A172 (cell line): Measurements from ENCODE around the gene SNAPIN. TPM values are rescaled to one million over a fixed set of nuclear protein-coding genes. Genes with fewer than 3 reads are reported as not detected.
"Not testable (repeated sequence)": the region's sequence is repeated elsewhere in the genome, so short reads cannot be mapped to it uniquely, and the experiment has no call there.

Source experiments
- DNase-seq: peaks from one replicate; pipeline ENCODE4 v3.0.0-alpha.2; 2015; ENCODE audit warnings: low spot score
- total RNA-seq: library from RNA; depleted of rRNA; stranded (reverse); fragments of >200 nt; shearing (Covaris generic); gene quantifications from 2 replicates; pipeline ENCODE4 v1.2.3, GENCODE V29; 2014

SNAPIN gene
- total RNA-seq, 1 experiment from 2014 or later = 150 TPM

DNA sequence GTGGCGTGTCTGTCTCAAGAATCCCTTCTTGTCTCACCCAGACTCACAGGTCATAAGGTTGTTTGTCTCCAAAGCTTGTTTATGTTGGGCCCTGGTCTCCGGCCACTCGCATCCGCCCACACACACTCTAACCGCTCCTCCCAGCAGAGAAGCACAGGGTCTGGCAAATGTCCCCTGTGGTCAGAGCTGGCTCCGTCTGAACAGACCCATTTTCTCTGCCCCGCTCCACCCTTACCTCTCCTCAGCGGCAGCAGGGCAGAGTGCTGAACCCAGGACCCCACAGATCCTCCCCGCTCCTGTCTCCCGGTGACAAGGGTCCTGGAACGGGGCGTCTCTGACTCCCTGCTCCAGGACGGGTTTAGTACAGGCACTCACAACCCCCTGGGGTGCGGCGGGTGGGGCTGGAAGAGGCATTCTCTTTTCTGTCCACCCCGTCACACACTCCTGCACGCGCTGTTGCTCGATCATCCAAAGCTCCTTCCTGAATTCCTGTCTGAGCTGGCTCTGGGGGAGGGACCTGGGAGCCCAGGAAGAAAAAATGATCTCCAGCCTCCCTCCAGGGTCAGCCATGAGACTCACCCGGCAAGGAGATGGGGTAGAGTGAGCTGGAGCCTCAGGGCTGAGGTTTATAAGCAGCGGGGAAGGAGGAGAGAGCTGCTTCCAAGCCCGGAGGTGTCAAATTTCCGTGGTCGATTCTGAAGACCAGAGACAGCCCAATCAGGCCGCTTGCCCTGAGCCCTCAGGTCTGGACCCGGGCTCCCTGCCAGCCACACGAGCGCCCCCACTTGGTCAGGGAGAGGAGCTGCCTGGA, 31.4 kb upstream of the SNAPIN start, which contains the start of gene S100A13:
Gene S100A13, minus strand, starts transcription at position 602 of the 811 bp plus-strand sequence. CDS start 1,033 bp downstream, outside the sequence.
- DNase-seq = peak; percentile 97

GRCh38 chr1:153627715-153628626, 30.5 kb upstream of the SNAPIN start, which contains the start of gene S100A1:
Gene S100A1 (plus strand): TSS chr1:153628434. CDS start chr1:153630522, 2,088 bp downstream.
- no peak for DNase-seq

DNA sequence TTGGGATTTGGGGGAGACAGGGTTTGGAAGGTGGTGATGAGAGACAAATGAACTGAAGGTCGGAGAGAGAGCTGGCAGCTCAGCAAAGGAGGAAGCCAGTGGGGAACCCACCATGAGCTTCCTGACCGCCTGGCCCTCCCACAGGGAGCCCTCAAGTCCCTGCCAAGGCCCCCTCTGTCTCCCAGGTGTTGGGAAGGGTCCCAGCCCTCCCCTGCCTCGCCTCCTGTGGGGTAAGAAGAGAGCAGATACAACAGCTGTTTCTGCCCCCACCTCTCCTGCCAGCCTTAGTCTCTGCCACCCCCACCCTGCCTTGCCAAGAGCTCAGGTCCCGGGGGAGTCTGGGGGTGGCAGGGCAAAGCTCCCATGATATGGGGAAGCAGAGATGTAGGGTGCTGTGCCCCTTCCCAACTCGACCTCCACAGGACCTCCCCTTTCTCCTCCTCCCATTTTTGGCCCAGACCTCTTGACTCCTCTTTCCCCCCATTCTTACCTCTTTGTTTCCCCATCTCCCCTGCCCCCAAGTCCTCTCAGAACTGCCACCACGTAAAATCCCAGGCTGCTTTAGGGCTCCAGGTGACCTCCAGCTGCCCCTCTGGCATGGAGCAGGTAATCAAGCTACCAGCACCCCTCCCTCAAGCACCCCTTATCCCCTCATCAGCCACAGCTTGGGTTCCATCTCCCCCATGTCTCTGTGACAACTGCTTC, 29.7 kb upstream of the SNAPIN start:
- DNase-seq = no peak

- no peak for DNase-seq
These were observed 29.2 kb upstream of the SNAPIN start for GRCh38 chr1:153629343-153629665.

- no peak for DNase-seq
These were observed 28.5 kb upstream of the SNAPIN start for GRCh38 chr1:153629971-153630370.

GRCh38 chr1:153630384-153630783, 28.1 kb upstream of the SNAPIN start:
- no peak for DNase-seq

DNA sequence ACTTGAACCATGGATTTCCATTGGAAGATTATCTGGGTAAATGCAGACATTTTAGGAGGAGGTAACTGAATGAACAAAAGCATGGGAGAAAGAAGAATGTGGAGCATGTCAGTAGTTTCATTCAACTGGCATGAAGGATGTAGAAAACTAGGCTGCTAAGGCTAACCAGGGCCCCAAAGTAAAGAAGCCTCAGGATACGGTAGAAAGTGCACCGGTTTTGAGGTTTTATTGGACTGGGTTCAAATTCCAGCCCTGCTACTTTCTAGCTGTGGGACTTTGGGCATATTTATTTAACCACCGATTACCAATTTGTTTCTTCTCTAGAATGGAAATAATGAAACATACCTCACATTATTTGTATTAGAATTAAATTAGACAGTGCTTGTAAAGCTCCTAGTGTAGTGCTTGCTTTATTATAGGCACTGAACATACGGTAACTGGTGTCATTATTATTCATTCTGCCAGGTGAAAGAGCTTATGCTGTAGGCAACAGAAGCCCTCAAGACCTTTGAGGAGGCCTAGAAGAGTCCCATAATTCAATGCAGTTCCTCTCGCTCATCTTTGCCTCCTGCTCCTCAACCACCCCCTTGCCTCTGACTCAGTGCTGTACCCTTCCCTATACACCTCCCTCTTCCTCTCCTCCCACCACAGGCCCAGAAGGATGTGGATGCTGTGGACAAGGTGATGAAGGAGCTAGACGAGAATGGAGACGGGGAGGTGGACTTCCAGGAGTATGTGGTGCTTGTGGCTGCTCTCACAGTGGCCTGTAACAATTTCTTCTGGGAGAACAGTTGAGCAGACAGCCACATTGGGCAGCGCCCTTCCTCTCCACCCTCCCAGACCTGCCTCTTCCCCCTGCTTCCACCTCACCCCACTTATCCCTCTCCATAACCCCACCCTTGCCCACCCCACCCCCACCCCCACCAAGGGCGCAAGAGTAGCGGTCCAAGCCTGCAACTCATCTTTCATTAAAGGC, 27.2 kb upstream of the SNAPIN start:
- no peak for DNase-seq

DNA sequence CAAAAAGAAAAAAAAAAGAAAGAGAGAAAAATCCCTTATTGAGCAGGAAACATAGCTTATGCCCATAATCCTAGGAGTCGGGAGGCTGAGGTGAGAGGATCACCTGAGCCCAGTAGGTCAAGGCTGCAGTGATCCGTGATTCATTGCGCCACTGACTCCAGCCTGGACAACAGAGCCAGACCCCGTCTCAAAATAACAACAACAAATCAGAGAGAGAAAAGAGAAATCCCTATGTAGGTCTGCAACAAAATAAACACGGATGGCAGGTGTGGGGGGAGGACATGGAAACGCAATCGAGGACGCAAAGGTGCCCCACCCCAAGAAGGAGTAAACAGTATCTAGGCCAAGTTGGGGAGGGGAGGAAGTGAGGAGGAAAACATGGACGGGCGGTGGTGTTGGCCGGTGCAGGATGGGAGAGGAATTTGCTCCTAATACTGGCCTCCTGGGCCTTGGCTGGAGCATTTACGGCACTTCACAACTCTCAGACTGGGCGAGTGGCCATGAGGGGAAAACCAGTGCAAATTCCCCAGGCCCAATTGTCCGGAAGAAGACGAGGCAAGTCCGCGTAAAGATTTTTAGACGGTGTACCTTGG, 25.2 kb upstream of the SNAPIN start:
- DNase-seq = no peak

GRCh38 chr1:153633754-153634665, 24.5 kb upstream of the SNAPIN start, which contains the start of gene CHTOP:
Gene CHTOP (plus strand): TSS chr1:153634066. CDS start chr1:153636589, 2,523 bp downstream.
- DNase-seq = peak; percentile 98

- no peak for DNase-seq
These were observed 22.6 kb upstream of the SNAPIN start for GRCh38 chr1:153635872-153636271.

- DNase-seq = no peak
These were observed 22.2 kb upstream of the SNAPIN start for GRCh38 chr1:153636312-153636711.

DNA sequence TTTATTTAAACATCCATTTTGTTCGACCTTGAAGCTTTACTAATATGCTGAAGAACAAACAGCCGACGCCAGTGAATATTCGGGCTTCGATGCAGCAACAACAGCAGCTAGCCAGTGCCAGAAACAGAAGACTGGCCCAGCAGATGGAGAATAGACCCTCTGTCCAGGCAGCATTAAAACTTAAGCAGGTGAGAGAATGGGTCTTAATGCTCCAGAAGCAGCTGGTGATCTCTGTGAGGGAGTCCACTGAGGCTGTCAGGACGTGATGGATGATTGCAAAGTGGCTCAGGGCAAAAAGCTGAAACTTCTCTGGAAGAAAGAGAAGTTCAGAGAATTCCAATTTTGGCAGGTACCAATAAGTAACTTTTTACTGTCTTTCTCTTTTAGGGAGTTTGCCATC, 20.2 kb upstream of the SNAPIN start:
- DNase-seq = no peak

DNA sequence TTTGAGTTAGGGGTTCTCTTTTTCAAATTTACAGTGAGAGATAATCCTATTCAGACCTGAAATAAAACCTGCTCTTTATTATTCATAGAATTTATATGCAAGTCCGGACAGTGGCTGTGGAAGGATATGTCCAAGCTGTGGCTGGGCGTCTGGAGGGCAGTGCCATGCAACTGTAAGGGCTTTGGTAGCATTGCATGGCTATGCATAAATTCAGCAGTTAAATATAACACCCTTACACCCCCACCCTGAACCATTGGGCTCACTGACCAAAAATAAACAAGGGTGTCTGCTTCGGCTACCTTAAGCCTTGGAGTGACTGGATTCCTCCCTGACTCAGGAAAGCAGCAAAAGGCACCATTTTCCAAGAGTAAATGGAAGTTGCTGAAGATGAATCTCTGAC, 19.2 kb upstream of the SNAPIN start:
- no peak for DNase-seq

GRCh38 chr1:153640213-153640612, 18.3 kb upstream of the SNAPIN start:
- not testable (repeated sequence) for DNase-seq

DNA sequence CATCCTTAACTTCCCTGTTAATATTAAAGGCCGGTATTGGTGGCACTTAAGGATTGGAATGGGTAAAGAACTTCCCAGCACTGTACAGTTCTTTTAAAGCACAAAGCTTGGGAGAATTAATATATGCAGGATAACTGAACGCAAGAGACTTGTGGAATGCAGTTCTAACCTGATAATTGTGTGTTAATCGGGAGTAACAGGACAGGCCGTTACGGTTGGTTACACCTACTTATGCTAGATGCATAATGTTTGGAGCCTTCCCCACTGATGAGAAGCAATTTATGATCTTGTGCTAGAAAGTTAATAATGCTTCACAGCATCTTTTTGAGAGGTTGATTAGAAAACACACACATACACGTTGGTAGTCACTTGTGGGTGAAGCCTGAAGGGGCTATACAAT, 17.6 kb upstream of the SNAPIN start:
- DNase-seq = no peak

- DNase-seq = no peak
These were observed 16.3 kb upstream of the SNAPIN start for GRCh38 chr1:153642161-153642560.

- no peak for DNase-seq
These were observed 15.4 kb upstream of the SNAPIN start for GRCh38 chr1:153643100-153643499.

DNA sequence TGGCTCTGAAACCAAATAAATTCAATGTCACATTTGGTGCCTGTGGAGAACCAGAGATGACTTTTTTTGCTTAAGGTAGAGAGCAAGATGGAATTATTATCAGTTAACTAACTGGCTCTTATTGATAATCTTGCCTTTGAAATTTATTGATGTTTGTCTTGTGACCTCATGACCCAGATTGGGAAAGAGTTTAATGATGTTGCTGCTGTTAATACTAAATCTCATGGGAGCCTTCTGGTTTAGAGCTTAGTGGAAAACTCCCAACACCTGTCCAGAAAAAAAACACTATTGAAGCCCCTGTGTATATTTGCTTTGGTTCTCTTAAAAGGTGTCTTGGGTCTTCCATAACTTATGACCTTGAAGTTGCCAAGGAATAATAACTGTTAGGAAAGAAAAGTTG, 14.7 kb upstream of the SNAPIN start:
- DNase-seq = no peak

GRCh38 chr1:153646672-153647345, 11.7 kb upstream of the SNAPIN start:
- no peak for DNase-seq
